Measurements from ENCODE around the gene PTPRE.

Gene PTPRE

GRCh38 chr10:127976286-127976685 lies 69.4 kb downstream of the PTPRE start:
- H3K27me3 ChIP-seq (ENCODE audit: insufficient read depth, low read depth), result no peaks in the 10 kb centered on the region
- H3K36me3 ChIP-seq (ENCODE audit: insufficient read depth), result no peaks in the 10 kb centered on the region
- no peak overlapping the region for H2AFZ ChIP-seq (ENCODE audit: low read depth)
- H3K4me1 ChIP-seq (ENCODE audit: low read depth, poor library complexity, severe bottlenecking), result no peaks in the 10 kb centered on the region
- TF ChIP-seq CTCF (conservative IDR thresholded peaks at IDR 0.05; ENCODE audit: low read depth, low read length), result no peak
- H4K20me1 ChIP-seq (ENCODE audit: insufficient read depth), result no peaks in the 10 kb centered on the region
- H3K9ac ChIP-seq, result no peak overlapping the region
- no peak overlapping the region for H3K4me3 ChIP-seq (IDR thresholded peaks at IDR 0.05; ENCODE audit: insufficient read depth, low read depth, low read length)
- no peak overlapping the region for H3K27ac ChIP-seq
- H3K4me2 ChIP-seq, result no peak overlapping the region
- H3K79me2 ChIP-seq (ENCODE audit: insufficient read depth, low read depth), result no peaks in the 10 kb centered on the region

- H3K4me2 ChIP-seq, result no peak overlapping the region
- no peak for TF ChIP-seq CTCF (conservative IDR thresholded peaks at IDR 0.05; ENCODE audit: low read depth, low read length)
- no peaks in the 10 kb centered on the region for H3K36me3 ChIP-seq (ENCODE audit: insufficient read depth)
- H4K20me1 ChIP-seq (ENCODE audit: insufficient read depth), result no peaks in the 10 kb centered on the region
- H3K79me2 ChIP-seq (ENCODE audit: insufficient read depth, low read depth), result no peaks in the 10 kb centered on the region
- no peak overlapping the region for H3K4me3 ChIP-seq (IDR thresholded peaks at IDR 0.05; ENCODE audit: insufficient read depth, low read depth, low read length)
- H3K27ac ChIP-seq, result no peak overlapping the region
- no peaks in the 10 kb centered on the region for H3K27me3 ChIP-seq (ENCODE audit: insufficient read depth, low read depth)
- H3K9ac ChIP-seq, result no peak overlapping the region
- H2AFZ ChIP-seq (ENCODE audit: low read depth), result no peak overlapping the region
- H3K4me1 ChIP-seq (ENCODE audit: low read depth, poor library complexity, severe bottlenecking), result no peaks in the 10 kb centered on the region
Observed at GRCh38 chr10:127976701-127977356, 69.9 kb downstream of the PTPRE start.

GRCh38 chr10:127977357-127978009 lies 70.6 kb downstream of the PTPRE start:
- Histone ChIP-seq H4K20me1 (ENCODE audit: insufficient read depth) (no peaks in the 10 kb centered on the region), H3K27ac (no peak overlapping the region), H3K4me3 (IDR thresholded peaks at IDR 0.05; ENCODE audit: insufficient read depth, low read depth, low read length) (no peak overlapping the region), H3K36me3 (ENCODE audit: insufficient read depth) (no peaks in the 10 kb centered on the region), H3K79me2 (ENCODE audit: insufficient read depth, low read depth) (no peaks in the 10 kb centered on the region), H2AFZ (ENCODE audit: low read depth) (no peak overlapping the region), H3K27me3 (ENCODE audit: insufficient read depth, low read depth) (no peaks in the 10 kb centered on the region), H3K4me2 (no peak overlapping the region), H3K9ac (no peak overlapping the region), H3K4me1 (ENCODE audit: low read depth, poor library complexity, severe bottlenecking) (no peaks in the 10 kb centered on the region)
- no peak for TF ChIP-seq CTCF (conservative IDR thresholded peaks at IDR 0.05; ENCODE audit: low read depth, low read length)

- Histone ChIP-seq H2AFZ (ENCODE audit: low read depth) (no peak overlapping the region), H3K36me3 (ENCODE audit: insufficient read depth) (no peaks in the 10 kb centered on the region), H3K4me1 (ENCODE audit: low read depth, poor library complexity, severe bottlenecking) (no peaks in the 10 kb centered on the region), H3K27ac (no peak overlapping the region), H3K9ac (no peak overlapping the region), H3K4me3 (IDR thresholded peaks at IDR 0.05; ENCODE audit: insufficient read depth, low read depth, low read length) (no peak overlapping the region), H3K27me3 (ENCODE audit: insufficient read depth, low read depth) (no peaks in the 10 kb centered on the region), H3K4me2 (no peak overlapping the region), H3K79me2 (ENCODE audit: insufficient read depth, low read depth) (no peaks in the 10 kb centered on the region), H4K20me1 (ENCODE audit: insufficient read depth) (no peaks in the 10 kb centered on the region)
- no peak for TF ChIP-seq CTCF (conservative IDR thresholded peaks at IDR 0.05; ENCODE audit: low read depth, low read length)
Observed at GRCh38 chr10:127978481-127978880, 71.6 kb downstream of the PTPRE start.

Data from KMS-11 (cell line).